HepG2 (cell line): ENCODE data around the gene NR2F6. TPM values are rescaled to one million over a fixed set of nuclear protein-coding genes. Genes with fewer than 3 reads are reported as not detected.
A peak's percentile ranks its signal among the peaks of the same experiment; 100 is the strongest.

Experiments
- ATAC-seq: fragments of 200-7000 bp; cut with Tn5 transposase; 3 replicates; pipeline ENCODE4 v1.9.1; 2020; ENCODE audit warnings: mild to moderate bottlenecking, moderate library complexity
- BruUV-seq: library from RNA; stranded (reverse); fragments of 400-500 nt; replicated peaks from 2 replicates; lab custom pipeline; 2021; lab: Mats Ljungman, UMichigan
- CTCF ChIA-PET: fragments of 300-600 bp; formaldehyde crosslinking; extraction: SDS; loops from one replicate; lab custom pipeline; 2021; ENCODE audit warnings: low total read pairs, inconsistent platforms, low intra/inter-chr PET ratio; lab: Yijun Ruan, JAX
- POLR2A ChIA-PET: fragments of 350-600 bp; sonication (Branson Sonifier 250); formaldehyde crosslinking; loops from one replicate; lab custom pipeline; 2020; ENCODE audit warnings: antibody characterized with exemption, inconsistent platforms; lab: Yijun Ruan, JAX
- DNase-seq: peaks from one replicate; pipeline ENCODE4 v3.0.0-alpha.2; 2015; ENCODE audit warnings: low spot score
- FAIRE-seq: peaks from 3 replicates; lab custom pipeline; 2011; peaks lifted over from hg19 to GRCh38; lab: Jason Lieb, UNC
- H2AFZ ChIP-seq: one replicate; pipeline ENCODE4 v1.6.1; 2011; ENCODE audit warnings: low read length, inconsistent platforms
- H3K27ac ChIP-seq: fragments of 300-600 bp; 3 replicates; pipeline ENCODE4 v1.8.0; 2011; ENCODE audit warnings: mixed run types, mild to moderate bottlenecking, mixed read lengths, low read length, inconsistent platforms; ENCODE audit not compliant: insufficient read depth; ENCODE audit errors: extremely low read length
- H3K27me3 ChIP-seq, 2 experiments: fragments of 200-600 bp in 1 of 2; 2 replicates in 1 of 2; 3 replicates in 1 of 2; pipeline versions ENCODE4 v1.6.0 to v1.8.0; 2011; ENCODE audit warnings: low read length in 2 of 2, mild to moderate bottlenecking in 2 of 2, moderate library complexity in 2 of 2, inconsistent platforms in 1 of 2; ENCODE audit not compliant: insufficient read depth in 2 of 2, control insufficient read depth in 1 of 2
- H3K36me3 ChIP-seq, 2 experiments: fragments of 200-600 bp in 1 of 2; replicated peaks in 1 of 2; 2 replicates in 1 of 2; 3 replicates in 1 of 2; pipeline versions ENCODE4 v1.5.1 to v1.8.0; 2011; ENCODE audit warnings: low read length in 2 of 2, inconsistent platforms in 1 of 2; ENCODE audit not compliant: insufficient read depth in 2 of 2, control insufficient read depth in 1 of 2
- H3K4me1 ChIP-seq: 2 replicates; pipeline ENCODE4 v1.5.1; 2012; ENCODE audit warnings: low read length, inconsistent platforms; ENCODE audit not compliant: insufficient read depth
- H3K4me2 ChIP-seq: 2 replicates; pipeline ENCODE4 v1.6.0; 2011; ENCODE audit warnings: low read depth, low read length, inconsistent platforms
- H3K4me3 ChIP-seq, 3 experiments: fragments of 200-600 bp in 1 of 3; sonication (generic), shearing (Covaris generic) in 1 of 3; replicated peaks in 1 of 3; 2 replicates each; pipeline ENCODE4 v1.5.1; 2011 to 2016; ENCODE audit warnings: low read length in 3 of 3, inconsistent platforms in 2 of 3, low read depth in 2 of 3, mild to moderate bottlenecking in 2 of 3, control low read depth in 1 of 3, mixed read lengths in 1 of 3; ENCODE audit not compliant: insufficient read depth in 1 of 3
- H3K79me2 ChIP-seq: one replicate; pipeline ENCODE4 v1.6.1; 2011; ENCODE audit warnings: low read length, inconsistent platforms; ENCODE audit not compliant: insufficient read depth
- H3K9ac ChIP-seq: 2 replicates; pipeline ENCODE4 v1.6.0; 2011; ENCODE audit warnings: mild to moderate bottlenecking, low read depth, low read length, inconsistent platforms; ENCODE audit not compliant: insufficient read depth
- H3K9me3 ChIP-seq: 2 replicates; pipeline ENCODE4 v1.5.1; 2012; ENCODE audit warnings: mild to moderate bottlenecking, low read length
- H4K20me1 ChIP-seq: 2 replicates; pipeline ENCODE4 v1.6.0; 2011; ENCODE audit warnings: inconsistent platforms, mild to moderate bottlenecking, low read length, moderate library complexity; ENCODE audit not compliant: insufficient read depth
- ADNP ChIP-seq: sonication (generic); formaldehyde crosslinking; IDR thresholded peaks from 2 replicates; pipeline ENCODE4 v1.4.0; 2020; ENCODE audit warnings: missing genetic modification reagents
- ERF ChIP-seq: IDR thresholded peaks from 2 replicates; pipeline ENCODE4 v1.6.1; 2018; ENCODE audit warnings: missing biosample characterization, missing genetic modification reagents
- ETS1 ChIP-seq: sonication (generic); formaldehyde crosslinking; IDR thresholded peaks from 2 replicates; pipeline ENCODE4 v1.4.0; 2020; ENCODE audit warnings: missing genetic modification reagents
- HNF1B ChIP-seq: sonication (generic); formaldehyde crosslinking; IDR thresholded peaks from 2 replicates; pipeline ENCODE4 v1.5.1; 2020; ENCODE audit warnings: mild to moderate bottlenecking, moderate library complexity, missing genetic modification reagents
- HNRNPLL ChIP-seq: fragments of 200-400 bp; formaldehyde crosslinking; IDR thresholded peaks from 2 replicates; pipeline ENCODE4 v1.6.1; 2017; ENCODE audit warnings: mild to moderate bottlenecking, low read depth, low read length; ENCODE audit not compliant: poor library complexity, severe bottlenecking
- KDM1A ChIP-seq: IDR thresholded peaks from 2 replicates; pipeline ENCODE4 v1.6.1; 2016; ENCODE audit warnings: missing compliant biosample characterization
- MED13 ChIP-seq: sonication (generic); formaldehyde crosslinking; IDR thresholded peaks from 2 replicates; pipeline ENCODE4 v1.5.0; 2020; ENCODE audit warnings: missing genetic modification reagents
- MIER2 ChIP-seq: IDR thresholded peaks from 2 replicates; pipeline ENCODE4 v1.6.1; 2016; ENCODE audit warnings: missing biosample characterization, missing genetic modification reagents
- NCOA5 ChIP-seq: sonication (generic); formaldehyde crosslinking; IDR thresholded peaks from 2 replicates; pipeline ENCODE4 v1.4.0; 2020; ENCODE audit warnings: missing genetic modification reagents
- TFDP2 ChIP-seq: sonication (generic); formaldehyde crosslinking; IDR thresholded peaks from 2 replicates; pipeline ENCODE4 v1.4.0; 2020; ENCODE audit warnings: missing genetic modification reagents
- ZFP36 ChIP-seq: fragments of 150-350 bp; IDR thresholded peaks from 2 replicates; pipeline ENCODE4 v1.6.1; 2018; ENCODE audit warnings: borderline replicate concordance, low read length, low read depth; ENCODE audit not compliant: partially characterized antibody
- ZMYM3 ChIP-seq: sonication (generic); formaldehyde crosslinking; IDR thresholded peaks from 2 replicates; pipeline ENCODE4 v1.5.1; 2020; ENCODE audit warnings: mild to moderate bottlenecking, missing genetic modification reagents
- ZNF460 ChIP-seq: sonication (generic); formaldehyde crosslinking; IDR thresholded peaks from 2 replicates; pipeline ENCODE4 v1.5.1; 2020; ENCODE audit warnings: missing genetic modification reagents, mild to moderate bottlenecking, borderline replicate concordance
- ZNF629 ChIP-seq: sonication (generic); formaldehyde crosslinking; conservative IDR thresholded peaks from 2 replicates; pipeline ENCODE4 v1.5.0; 2020; ENCODE audit warnings: missing genetic modification reagents
- ZSCAN31 ChIP-seq: sonication (generic); formaldehyde crosslinking; IDR thresholded peaks from 2 replicates; pipeline ENCODE4 v1.5.0; 2020; ENCODE audit warnings: low read depth, mild to moderate bottlenecking, missing genetic modification reagents
- WGBS: methylation state at CpG from one replicate; pipeline ENCODE4 v1.1.6; 2017; ENCODE audit warnings: low lambda C conversion rate; 5-methylcytosine and 5-hydroxymethylcytosine counted together
- in situ Hi-C: cut with HindIII; loops from 2 replicates; pipeline ENCODE4 v1.10.0; 2017; ENCODE audit warnings: low pct_unique_long_range_greater_than_20kb; ENCODE audit not compliant: extremely low pct_ligation_motif_present
- intact Hi-C: fragments of 100-400 bp; cut with micrococcal nuclease; formaldehyde crosslinking; loops from one replicate; pipeline ENCODE4 v1.10.0; 2022; ENCODE audit not compliant: unreplicated experiment
- polyA plus RNA-seq, 8 experiments: library from polyadenylated mRNA; depleted of rRNA in 3 of 8; stranded (reverse) in 7 of 8; unstranded in 1 of 8; fragments of >200 nt; fragmentation: Illumina TruSeq in 4 of 8; extraction: Trizol in 4 of 8; gene quantifications; 2 replicates each; pipeline versions ENCODE4 v1.2.1 to v1.2.3, GENCODE V29; 2011 to 2016; ENCODE audit warnings: low read depth in 4 of 8, missing spikeins in 1 of 8, mixed read lengths in 1 of 8; ENCODE audit not compliant: insufficient read depth in 1 of 8
- total RNA-seq, 5 experiments: library from RNA; depleted of rRNA; stranded (reverse); fragments of >200 nt; fragmentation: Illumina TruSeq; extraction: Trizol; gene quantifications; 2 replicates each; pipeline ENCODE4 v1.2.3, GENCODE V29; 2016; ENCODE audit warnings: low read depth in 1 of 5

Gene NR2F6
- total and polyA plus RNA-seq, 2 of the 13 experiments (the other 11 are each of a cell fraction or from before 2014, with no cell fraction given) = 30.9 to 72.4 TPM

GRCh38 chr19:17263712-17264640, 18.3 kb upstream of the NR2F6 start:
- Histone ChIP-seq H3K27me3 (peaks cover 0 to 6% of the 10 kb centered on the region in 2 experiments; a peak in 2 of 5 replicates), H3K36me3 (peaks cover 0 to 4% of the 10 kb centered on the region in 2 experiments; a peak in 1 of 5 replicates), H3K9me3 (no peaks in the 10 kb centered on the region), H3K79me2 (peaks cover 13% of the 10 kb centered on the region), H4K20me1 (no peaks in the 10 kb centered on the region), H3K4me1 (peaks cover 66% of the 10 kb centered on the region), H2AFZ (no peak overlapping the region), H3K27ac (no peak overlapping the region), H3K4me3 (peak overlapping the region in 2 of 3 experiments; percentile 9 to 27; a peak in 2 of 6 replicates), H3K4me2 (peak overlapping the region; percentile 54), H3K9ac (peak overlapping the region; percentile 42; the same call in 1 of the 2 replicates)
- BruUV-seq = no TSS peak
- CTCF ChIA-PET = no interaction called here
- 0 out of 2 replicates have a peak, but pooled peaks have one; percentile 9 for TF ChIP-seq HNF1B (CRISPR knock-in tag)
- TF ChIP-seq ZMYM3 (CRISPR knock-in tag) = peak; percentile 83
- TF ChIP-seq ZNF629 (CRISPR knock-in tag) = peak; percentile 79
- peak; percentile 17 for TF ChIP-seq HNRNPLL
- TF ChIP-seq MED13 (CRISPR knock-in tag) = no peak
- peak; percentile 83 for TF ChIP-seq ZFP36
- 0 out of 2 replicates have a peak, but pooled peaks have one; percentile 33 for TF ChIP-seq ZNF460 (CRISPR knock-in tag)
- TF ChIP-seq KDM1A (CRISPR knock-in tag) = peak; percentile 84; the same call in 1 of the 2 replicates
- no peak for TF ChIP-seq MIER2 (CRISPR knock-in tag)
- TF ChIP-seq ETS1 = no peak
- TF ChIP-seq ERF (CRISPR knock-in tag) = 0 out of 2 replicates have a peak, but pooled peaks have one; percentile 5
- no peak for TF ChIP-seq TFDP2 (CRISPR knock-in tag)
- no peak for TF ChIP-seq ZSCAN31 (CRISPR knock-in tag)
- TF ChIP-seq ADNP = 0 out of 2 replicates have a peak, but pooled peaks have one; percentile 43
- no peak for TF ChIP-seq NCOA5
- in situ Hi-C loops (no loop called here), intact Hi-C loops (no loop called here)
- WGBS = 68% methylated on average over 18 of the region's 23 CpGs
- DNase-seq (no peak), ATAC-seq (no peak), FAIRE-seq (no peak)
- POLR2A ChIA-PET = interaction anchor here (1.4 to 3.4 kb wide), 4 partner anchors 9 to 49 kb away, joined by 5 to 13 read pairs (median 6); partner anchors contain the start of gene USE1
